Body of pancreas (tissue), 4 donors: ENCODE measurements around the gene MKKS.

ENCODE experiments used
- POLR2A ChIP-seq, 3 donors: fragments of 450-650 bp; IDR thresholded peaks; one replicate each; pipeline ENCODE4 v1.6.1; 2016; ENCODE audit warnings: antibody characterized with exemption in 3 of 3, mild to moderate bottlenecking in 2 of 3
- TF ChIP-seq, protein P1 (sequence below), 7 experiments: fragments of 450-650 bp in 4 of 7; fragments of 200-600 bp in 3 of 7; sonication (generic) in 3 of 7; IDR thresholded peaks; one replicate each; pipeline ENCODE4 v1.5.1; 2016 to 2019; ENCODE audit warnings: antibody characterized with exemption in 7 of 7

DNA sequence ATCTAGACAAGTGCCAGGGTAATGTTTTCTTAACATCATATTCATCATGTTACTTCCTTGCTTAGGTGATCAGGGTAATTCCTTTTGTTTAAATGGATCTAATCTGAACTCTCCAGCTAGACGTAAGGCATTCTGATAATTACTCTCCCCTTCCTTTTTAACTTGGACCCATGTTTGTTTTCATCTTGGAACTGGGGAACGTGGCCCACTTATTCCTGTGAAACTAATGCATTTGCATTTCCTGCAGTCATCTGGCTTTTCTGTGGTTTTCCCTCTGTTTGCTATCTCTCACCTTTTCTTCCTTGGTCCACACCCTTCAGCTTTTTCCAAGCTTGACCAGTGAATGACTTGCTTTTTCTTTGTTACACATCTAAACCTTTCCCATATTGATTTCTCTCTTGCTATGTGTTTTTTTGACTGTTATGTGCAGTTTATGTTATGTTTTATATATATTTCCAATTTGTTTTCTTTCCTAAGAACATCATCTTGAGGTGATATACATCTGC lies 34.4 kb upstream of the MKKS start:
- TF ChIP-seq, protein P1, sequence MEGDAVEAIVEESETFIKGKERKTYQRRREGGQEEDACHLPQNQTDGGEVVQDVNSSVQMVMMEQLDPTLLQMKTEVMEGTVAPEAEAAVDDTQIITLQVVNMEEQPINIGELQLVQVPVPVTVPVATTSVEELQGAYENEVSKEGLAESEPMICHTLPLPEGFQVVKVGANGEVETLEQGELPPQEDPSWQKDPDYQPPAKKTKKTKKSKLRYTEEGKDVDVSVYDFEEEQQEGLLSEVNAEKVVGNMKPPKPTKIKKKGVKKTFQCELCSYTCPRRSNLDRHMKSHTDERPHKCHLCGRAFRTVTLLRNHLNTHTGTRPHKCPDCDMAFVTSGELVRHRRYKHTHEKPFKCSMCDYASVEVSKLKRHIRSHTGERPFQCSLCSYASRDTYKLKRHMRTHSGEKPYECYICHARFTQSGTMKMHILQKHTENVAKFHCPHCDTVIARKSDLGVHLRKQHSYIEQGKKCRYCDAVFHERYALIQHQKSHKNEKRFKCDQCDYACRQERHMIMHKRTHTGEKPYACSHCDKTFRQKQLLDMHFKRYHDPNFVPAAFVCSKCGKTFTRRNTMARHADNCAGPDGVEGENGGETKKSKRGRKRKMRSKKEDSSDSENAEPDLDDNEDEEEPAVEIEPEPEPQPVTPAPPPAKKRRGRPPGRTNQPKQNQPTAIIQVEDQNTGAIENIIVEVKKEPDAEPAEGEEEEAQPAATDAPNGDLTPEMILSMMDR (IDR thresholded peaks at IDR 0.05), result no peak
- TF ChIP-seq POLR2A (IDR thresholded peaks at IDR 0.05), result no peak
